Measurements from ENCODE around the gene CHST14.
A peak's percentile ranks its signal among the peaks of the same experiment; 100 is the strongest.

CHST14 gene

GRCh38 chr15:40439960-40440742 is 30.6 kb upstream of the CHST14 start:
- no peaks in the 10 kb centered on the region for H3K79me2 ChIP-seq (ENCODE audit: insufficient read depth, low read length)
- no peak for TF ChIP-seq EZH2 (IDR thresholded peaks at IDR 0.05; ENCODE audit: borderline replicate concordance, low read length)
- no peak for TF ChIP-seq CTCF (IDR thresholded peaks at IDR 0.05; ENCODE audit: low read length)
- H4K20me1 ChIP-seq (ENCODE audit: insufficient read depth, low read length), result peaks cover 7% of the 10 kb centered on the region; the same call in 1 of the 2 replicates
- H3F3A ChIP-seq (ENCODE audit: insufficient read depth, low read length), result no peaks in the 10 kb centered on the region
- H3K27ac ChIP-seq (ENCODE audit: low read depth, low read length, poor library complexity, severe bottlenecking), result no peak overlapping the region
- H3K9me2 ChIP-seq (ENCODE audit: low read depth, low read length), result no peaks in the 10 kb centered on the region
- H3K9me3 ChIP-seq (ENCODE audit: low read length), result no peaks in the 10 kb centered on the region
- H3K4me1 ChIP-seq (ENCODE audit: insufficient read depth, low read length, severe bottlenecking), result peaks cover 22% of the 10 kb centered on the region
- H3K36me3 ChIP-seq (ENCODE audit: insufficient read depth, low read length), result no peaks in the 10 kb centered on the region; the same call in 1 of the 2 replicates
- peak overlapping the region; percentile 64 for H3K9ac ChIP-seq (ENCODE audit: low read length)
- peak overlapping the region; percentile 84 for H3K4me2 ChIP-seq (ENCODE audit: low read length)
- H3K4me3 ChIP-seq (ENCODE audit: low read depth, low read length, poor library complexity, severe bottlenecking), result peak overlapping the region; percentile 63
- H3K27me3 ChIP-seq (ENCODE audit: insufficient read depth, low read length), result peaks cover 16% of the 10 kb centered on the region
- H2AFZ ChIP-seq (ENCODE audit: low read length), result no peak overlapping the region

- H3K36me3 ChIP-seq (ENCODE audit: insufficient read depth, low read length), result no peaks in the 10 kb centered on the region; the same call in 1 of the 2 replicates
- peak within 1 kb of the TSS; percentile 89 for H3K4me2 ChIP-seq (ENCODE audit: low read length)
- H3K4me1 ChIP-seq (ENCODE audit: insufficient read depth, low read length, severe bottlenecking), result peaks cover 22% of the 10 kb centered on the region
- H3K4me3 ChIP-seq (ENCODE audit: low read depth, low read length, poor library complexity, severe bottlenecking), result peak within 1 kb of the TSS; percentile 81
- H3K27me3 ChIP-seq (ENCODE audit: insufficient read depth, low read length), result peaks cover 16% of the 10 kb centered on the region
- H3F3A ChIP-seq (ENCODE audit: insufficient read depth, low read length), result no peaks in the 10 kb centered on the region
- peaks cover 7% of the 10 kb centered on the region; the same call in 1 of the 2 replicates for H4K20me1 ChIP-seq (ENCODE audit: insufficient read depth, low read length)
- H3K27ac ChIP-seq (ENCODE audit: low read depth, low read length, poor library complexity, severe bottlenecking), result no peak within 1 kb of the TSS
- no peaks in the 10 kb centered on the region for H3K9me3 ChIP-seq (ENCODE audit: low read length)
- H3K9me2 ChIP-seq (ENCODE audit: low read depth, low read length), result no peaks in the 10 kb centered on the region
- TF ChIP-seq CTCF (IDR thresholded peaks at IDR 0.05; ENCODE audit: low read length), result no peak
- no peak for TF ChIP-seq EZH2 (IDR thresholded peaks at IDR 0.05; ENCODE audit: borderline replicate concordance, low read length)
- H3K9ac ChIP-seq (ENCODE audit: low read length), result peak within 1 kb of the TSS; percentile 75
- no peaks in the 10 kb centered on the region for H3K79me2 ChIP-seq (ENCODE audit: insufficient read depth, low read length)
- H2AFZ ChIP-seq (ENCODE audit: low read length), result no peak within 1 kb of the TSS
Measured at GRCh38 chr15:40440743-40441564, 29.8 kb upstream of the CHST14 start, which contains the start of gene BAHD1. BAHD1 (plus strand) TSS chr15:40440953; CDS start chr15:40458465, 17,512 bp downstream.

GRCh38 chr15:40441565-40442531 is 28.9 kb upstream of the CHST14 start:
- no peak overlapping the region for H3K27ac ChIP-seq (ENCODE audit: low read depth, low read length, poor library complexity, severe bottlenecking)
- peaks cover 22% of the 10 kb centered on the region for H3K4me1 ChIP-seq (ENCODE audit: insufficient read depth, low read length, severe bottlenecking)
- peaks cover 10% of the 10 kb centered on the region for H3K27me3 ChIP-seq (ENCODE audit: insufficient read depth, low read length)
- no peaks in the 10 kb centered on the region for H3K79me2 ChIP-seq (ENCODE audit: insufficient read depth, low read length)
- H2AFZ ChIP-seq (ENCODE audit: low read length), result no peak overlapping the region
- peak overlapping the region; percentile 89 for H3K4me2 ChIP-seq (ENCODE audit: low read length)
- no peaks in the 10 kb centered on the region for H3K9me2 ChIP-seq (ENCODE audit: low read depth, low read length)
- H3K36me3 ChIP-seq (ENCODE audit: insufficient read depth, low read length), result no peaks in the 10 kb centered on the region; the same call in 1 of the 2 replicates
- H3K9ac ChIP-seq (ENCODE audit: low read length), result peak overlapping the region; percentile 75
- TF ChIP-seq CTCF (IDR thresholded peaks at IDR 0.05; ENCODE audit: low read length) (no peak), EZH2 (IDR thresholded peaks at IDR 0.05; ENCODE audit: borderline replicate concordance, low read length) (no peak)
- peaks cover 7% of the 10 kb centered on the region; the same call in 1 of the 2 replicates for H4K20me1 ChIP-seq (ENCODE audit: insufficient read depth, low read length)
- H3K4me3 ChIP-seq (ENCODE audit: low read depth, low read length, poor library complexity, severe bottlenecking), result peak overlapping the region; percentile 81
- no peaks in the 10 kb centered on the region for H3K9me3 ChIP-seq (ENCODE audit: low read length)
- H3F3A ChIP-seq (ENCODE audit: insufficient read depth, low read length), result no peaks in the 10 kb centered on the region
